Ovary (tissue), 9 donors: Measurements from ENCODE around the gene SERPINI2. TPM values are rescaled to one million over a fixed set of nuclear protein-coding genes. Genes with fewer than 3 reads are reported as not detected.

Experiments used
- DNase-seq, 5 donors: peaks; one replicate each; pipeline ENCODE4 v3.0.0-alpha.2; 2019 to 2020
- H3K27ac ChIP-seq, 2 donors: fragments of 200-600 bp; one replicate each; pipeline versions ENCODE4 v1.5.1 to v1.8.0; 2019 to 2022
- H3K27me3 ChIP-seq: fragments of 200-600 bp; one replicate; pipeline ENCODE4 v1.8.0; 2022
- H3K36me3 ChIP-seq: fragments of 200-600 bp; sonication (generic); one replicate; pipeline ENCODE4 v1.5.1; 2019
- H3K4me1 ChIP-seq: one replicate; pipeline ENCODE4 v1.8.1; 2013; ENCODE audit warnings: mild to moderate bottlenecking, moderate library complexity; ENCODE audit not compliant: insufficient read depth
- H3K4me3 ChIP-seq: fragments of 200-600 bp; sonication (generic); one replicate; pipeline ENCODE4 v1.5.1; 2017
- H3K9me3 ChIP-seq, 2 donors: fragments of 200-600 bp in 1 of 2; sonication (generic) in 1 of 2; one replicate each; pipeline versions ENCODE4 v1.5.1 to v1.8.1; 2013 to 2019; ENCODE audit warnings: mild to moderate bottlenecking in 1 of 2, moderate library complexity in 1 of 2
- EP300 ChIP-seq: sonication (generic); formaldehyde crosslinking; IDR thresholded peaks from one replicate; pipeline ENCODE4 v1.6.1; 2017; ENCODE audit warnings: antibody characterized with exemption
- POLR2A ChIP-seq: fragments of 450-650 bp; IDR thresholded peaks from one replicate; pipeline ENCODE4 v1.6.1; 2017; ENCODE audit warnings: antibody characterized with exemption, mild to moderate bottlenecking, moderate library complexity
- WGBS, 3 donors: extraction: QIAGEN DNeasy Blood & Tissue Kit in 1 of 3; methylation state at CpG; one replicate each; pipeline versions ENCODE4 v1.1.5 to v1.1.7; 2013 to 2017; 5-methylcytosine and 5-hydroxymethylcytosine counted together
- intact Hi-C, 4 donors: fragments of 100-400 bp; cut with DNase I; formaldehyde crosslinking; loops; one replicate each; pipeline versions ENCODE4 v1.11.0 to v1.15.1; 2022 to 2023
- polyA plus RNA-seq, 2 donors: library from polyadenylated mRNA; stranded (reverse); fragments of 200-250 nt in 1 of 2; fragments of 350-450 nt in 1 of 2; fragmentation: Illumina TruSeq in 1 of 2; extraction: RNeasy Lipid Tissue Mini Kit (QIAGEN cat#74804) in 1 of 2; gene quantifications; one replicate each; pipeline ENCODE4 v1.2.3, GENCODE V29; 2013 to 2014
- total RNA-seq, 7 donors: library from RNA; depleted of rRNA in 2 of 7; stranded (reverse); fragments of >200 nt in 2 of 7; fragmentation: NEBNext Ultra II Directional in 3 of 7; extraction: Animal tissue kit (Norgen Biotek cat#: 25700) in 3 of 7; gene quantifications; one replicate each; pipeline versions ENCODE4 v1.1.0 to v1.2.4, GENCODE V29; 2016 to 2023
- TF ChIP-seq, protein P1 (sequence below), 3 donors: fragments of 450-650 bp in 2 of 3; fragments of 200-600 bp in 1 of 3; IDR thresholded peaks; one replicate each; pipeline versions ENCODE4 v1.5.1 to v1.8.0; 2016 to 2022; ENCODE audit warnings: antibody characterized with exemption in 3 of 3, mild to moderate bottlenecking in 1 of 3
- donor health status: DM: no; HTN: no; CAD: no; lungs with moderate emphysema.
- donor health status: DM: no; HTN: no; CAD: no.
- donor health status: Bipolar disorder and iron deficiency.
- donor health status: DM: yes; HTN: yes; CAD: no.
- donor health status: DM: no; HTN: no; CAD: no.
- donor health status: DM: yes; HTN: yes; CAD: no.

The SERPINI2 gene
- total and polyA plus RNA-seq, 9 donors, result 0.20 to 8.8 (median 0.33) TPM; not detected in 4

DNA sequence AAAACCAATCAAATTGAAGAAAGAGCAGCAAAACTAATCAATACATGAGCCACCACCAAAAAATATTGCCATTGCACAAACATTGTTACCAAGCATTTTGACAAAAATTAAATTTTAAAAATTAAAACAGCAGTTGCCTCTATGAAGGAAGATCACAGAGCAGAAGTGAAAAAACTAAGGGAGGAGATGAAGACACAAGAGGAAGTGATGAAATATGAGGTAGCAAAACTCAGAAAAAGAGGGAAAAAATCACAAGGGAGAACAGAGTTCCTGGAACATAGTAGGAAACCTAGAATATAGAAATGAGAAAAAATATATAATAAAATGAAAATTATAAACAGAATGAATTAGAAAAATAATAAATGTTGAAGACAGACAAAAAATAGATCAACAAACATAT is 7.3 kb upstream of the SERPINI2 start:
- TF ChIP-seq EP300, result no peak
- TF ChIP-seq, protein P1, sequence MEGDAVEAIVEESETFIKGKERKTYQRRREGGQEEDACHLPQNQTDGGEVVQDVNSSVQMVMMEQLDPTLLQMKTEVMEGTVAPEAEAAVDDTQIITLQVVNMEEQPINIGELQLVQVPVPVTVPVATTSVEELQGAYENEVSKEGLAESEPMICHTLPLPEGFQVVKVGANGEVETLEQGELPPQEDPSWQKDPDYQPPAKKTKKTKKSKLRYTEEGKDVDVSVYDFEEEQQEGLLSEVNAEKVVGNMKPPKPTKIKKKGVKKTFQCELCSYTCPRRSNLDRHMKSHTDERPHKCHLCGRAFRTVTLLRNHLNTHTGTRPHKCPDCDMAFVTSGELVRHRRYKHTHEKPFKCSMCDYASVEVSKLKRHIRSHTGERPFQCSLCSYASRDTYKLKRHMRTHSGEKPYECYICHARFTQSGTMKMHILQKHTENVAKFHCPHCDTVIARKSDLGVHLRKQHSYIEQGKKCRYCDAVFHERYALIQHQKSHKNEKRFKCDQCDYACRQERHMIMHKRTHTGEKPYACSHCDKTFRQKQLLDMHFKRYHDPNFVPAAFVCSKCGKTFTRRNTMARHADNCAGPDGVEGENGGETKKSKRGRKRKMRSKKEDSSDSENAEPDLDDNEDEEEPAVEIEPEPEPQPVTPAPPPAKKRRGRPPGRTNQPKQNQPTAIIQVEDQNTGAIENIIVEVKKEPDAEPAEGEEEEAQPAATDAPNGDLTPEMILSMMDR (IDR thresholded peaks at IDR 0.05), result no peak
- no peak for TF ChIP-seq POLR2A
- Histone ChIP-seq H3K4me1 (no peaks in the 10 kb centered on the region), H3K27ac (no peak overlapping the region), H3K36me3 (no peaks in the 10 kb centered on the region), H3K9me3 (no peaks in the 10 kb centered on the region), H3K4me3 (no peak overlapping the region), H3K27me3 (no peaks in the 10 kb centered on the region)
- DNase-seq, result no peak
- intact Hi-C loops, result no loop called here

DNA sequence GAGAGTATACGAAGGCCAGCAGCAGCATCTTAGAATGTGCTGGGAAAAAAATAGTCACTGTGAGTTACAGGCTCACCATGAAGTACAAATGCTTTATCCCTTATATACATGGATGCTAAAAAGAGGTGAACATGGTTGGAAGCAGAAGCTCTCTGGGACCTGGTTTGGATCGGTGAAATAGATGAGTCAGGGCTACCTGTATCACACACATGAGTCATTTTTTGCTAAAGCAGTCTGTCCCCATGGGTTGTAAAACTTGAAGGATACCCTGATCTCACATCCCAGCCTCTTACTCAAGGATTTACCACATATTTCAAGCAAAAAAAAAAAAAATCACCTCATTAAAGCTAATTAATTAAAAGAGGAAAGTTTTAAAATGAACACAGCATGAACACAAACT is 6.9 kb upstream of the SERPINI2 start:
- H3K27ac ChIP-seq, result no peak overlapping the region
- H3K27me3 ChIP-seq, result no peaks in the 10 kb centered on the region
- TF ChIP-seq, protein P1 (IDR thresholded peaks at IDR 0.05), result no peak
- TF ChIP-seq EP300 (no peak), POLR2A (no peak)
- no peaks in the 10 kb centered on the region for H3K4me1 ChIP-seq
- DNase-seq, result no peak
- intact Hi-C loops, result no loop called here
- 90 to 95% (median 94%) methylated on average over 2 of the region's 2 CpGs for WGBS, 3 donors
- H3K36me3 ChIP-seq, result no peaks in the 10 kb centered on the region
- no peaks in the 10 kb centered on the region for H3K9me3 ChIP-seq
- no peak overlapping the region for H3K4me3 ChIP-seq

DNA sequence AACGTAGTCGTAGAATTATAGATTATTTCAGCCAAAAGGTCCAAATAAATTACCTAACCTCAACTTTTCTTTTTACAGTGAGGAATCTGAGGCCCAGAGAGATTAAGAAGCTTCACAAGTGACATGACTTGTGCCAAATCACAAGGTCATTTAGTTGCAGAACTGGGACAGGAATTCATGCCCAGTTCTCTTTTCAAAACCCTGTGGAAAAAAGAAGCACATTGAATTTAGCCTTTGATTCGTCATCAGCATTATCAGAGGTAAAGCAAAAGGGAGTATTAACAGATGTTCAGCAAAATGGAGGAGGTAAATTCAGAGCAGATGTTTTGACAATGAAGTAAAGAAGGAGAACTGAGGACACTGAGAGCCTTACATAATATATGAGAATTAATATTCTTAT is 4.5 kb downstream of the SERPINI2 start:
- no peaks in the 10 kb centered on the region for H3K9me3 ChIP-seq
- no peak for TF ChIP-seq POLR2A
- TF ChIP-seq EP300, result no peak
- TF ChIP-seq, protein P1 (IDR thresholded peaks at IDR 0.05), result no peak
- DNase-seq, result no peak
- intact Hi-C loops, result no loop called here
- 13 to 22% (median 21%) methylated on average over 3 of the region's 3 CpGs for WGBS, 3 donors
- no peaks in the 10 kb centered on the region for H3K27me3 ChIP-seq
- H3K4me1 ChIP-seq, result no peaks in the 10 kb centered on the region
- no peaks in the 10 kb centered on the region for H3K36me3 ChIP-seq
- H3K27ac ChIP-seq, result no peak overlapping the region
- no peak overlapping the region for H3K4me3 ChIP-seq

DNA sequence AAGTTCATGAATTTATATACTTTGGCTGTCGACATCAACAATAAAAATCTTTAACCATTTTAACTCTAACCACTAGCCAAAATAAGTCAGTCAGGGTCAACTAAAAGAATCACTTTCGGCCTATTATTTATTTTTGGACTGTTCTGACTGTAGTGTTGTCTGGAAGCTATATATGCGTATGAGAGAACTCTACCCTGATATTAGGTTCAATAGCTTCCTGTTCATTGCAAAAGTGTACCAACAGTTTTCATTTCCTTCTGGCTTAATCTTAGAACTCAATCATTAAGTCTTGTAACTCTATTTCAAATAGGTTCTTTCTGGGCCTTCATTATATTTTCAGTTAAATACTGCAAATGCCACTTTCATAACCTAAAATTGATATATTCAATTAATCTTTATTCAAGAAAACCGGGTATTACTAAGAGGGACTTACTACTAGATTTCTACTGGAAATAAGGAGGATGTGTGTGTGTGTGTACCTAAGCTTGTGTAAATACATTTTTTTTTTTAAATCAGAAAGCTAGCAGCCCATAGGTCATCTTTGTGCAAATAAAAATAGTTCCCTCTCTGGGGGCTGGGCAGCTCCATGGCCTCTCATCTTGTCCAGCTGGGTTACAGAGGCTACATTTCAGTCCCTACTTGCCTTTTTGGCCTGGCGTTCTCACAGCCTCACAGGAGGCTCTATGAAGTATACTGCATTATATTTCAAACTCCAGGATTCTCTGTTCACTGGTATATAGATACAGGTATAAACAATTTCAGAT is 5.8 kb downstream of the SERPINI2 start:
- Histone ChIP-seq H3K36me3 (no peaks in the 10 kb centered on the region), H3K4me1 (no peaks in the 10 kb centered on the region), H3K4me3 (no peak overlapping the region), H3K9me3 (no peaks in the 10 kb centered on the region), H3K27ac (no peak overlapping the region), H3K27me3 (no peaks in the 10 kb centered on the region)
- 81 to 84% (median 83%) methylated on average over 5 of the region's 5 CpGs for WGBS, 3 donors
- DNase-seq, result no peak
- TF ChIP-seq, protein P1 (IDR thresholded peaks at IDR 0.05), result no peak
- TF ChIP-seq EP300 (no peak), POLR2A (no peak)
- intact Hi-C loops, result no loop called here
